Esophagus mucosa (tissue), 1 donor: ENCODE results near the gene C1orf105. TPM values are rescaled to one million over a fixed set of nuclear protein-coding genes. Genes with fewer than 3 reads are reported as not detected.

ENCODE experiments used
- ATAC-seq: fragments of 200-7000 bp; cut with Tn5 transposase; one replicate; pipeline ENCODE4 v1.9.1; 2020
- total RNA-seq: library from RNA; stranded (reverse); gene quantifications from one replicate; pipeline ENCODE4 v1.2.4, GENCODE V29; 2023
- donor health status: DM: yes; HTN: yes; CAD: no.

Gene C1orf105
- total RNA-seq, 1 donor from 2014 or later, result not detected

GRCh38 chr1:172460887-172461315 lies 40.4 kb downstream of the C1orf105 start:
- peak; percentile 54 for ATAC-seq

DNA sequence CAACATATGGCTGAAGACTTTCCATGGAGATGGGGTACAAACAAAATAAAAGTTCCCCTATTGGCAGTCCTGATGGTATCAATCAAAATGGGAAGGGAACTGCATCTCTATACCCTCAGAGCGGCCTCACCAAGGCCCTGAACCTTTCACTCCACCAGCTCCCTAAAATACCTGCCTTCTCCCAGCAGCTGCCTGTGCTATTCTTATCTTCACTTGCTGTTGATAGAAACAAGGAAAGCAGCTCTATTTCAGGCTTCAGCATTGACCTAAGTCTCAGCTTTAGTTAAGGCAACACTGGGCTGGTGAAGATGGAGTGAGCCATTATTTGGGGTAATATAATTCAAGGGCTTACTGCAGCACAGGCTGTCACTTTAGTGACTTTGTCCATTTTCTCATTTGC lies 45.1 kb downstream of the C1orf105 start:
- ATAC-seq, result no peak

- ATAC-seq, result peak; percentile 70
These were observed 46.4 kb downstream of the C1orf105 start for GRCh38 chr1:172466795-172467407.

DNA sequence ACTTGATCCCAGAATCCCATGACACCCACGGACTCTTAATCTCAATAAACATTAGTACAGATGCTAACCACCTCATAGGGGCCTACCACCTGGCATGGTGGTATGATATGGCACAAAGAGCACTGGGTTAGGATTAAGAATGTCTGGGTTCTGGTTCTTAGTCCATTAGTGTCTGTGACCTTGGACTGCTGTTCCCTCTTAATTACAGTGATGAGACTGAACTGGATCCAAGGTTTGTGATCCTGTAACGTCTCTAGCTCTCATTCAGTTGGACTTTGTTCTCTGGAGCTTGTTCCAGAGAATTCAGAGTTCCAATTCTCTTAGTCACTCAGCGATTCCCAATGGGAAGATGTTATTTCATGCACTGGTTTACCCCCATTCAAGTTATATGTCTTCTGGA lies 47.0 kb downstream of the C1orf105 start:
- no peak for ATAC-seq

GRCh38 chr1:172468296-172468695 lies 47.8 kb downstream of the C1orf105 start:
- no peak for ATAC-seq

DNA sequence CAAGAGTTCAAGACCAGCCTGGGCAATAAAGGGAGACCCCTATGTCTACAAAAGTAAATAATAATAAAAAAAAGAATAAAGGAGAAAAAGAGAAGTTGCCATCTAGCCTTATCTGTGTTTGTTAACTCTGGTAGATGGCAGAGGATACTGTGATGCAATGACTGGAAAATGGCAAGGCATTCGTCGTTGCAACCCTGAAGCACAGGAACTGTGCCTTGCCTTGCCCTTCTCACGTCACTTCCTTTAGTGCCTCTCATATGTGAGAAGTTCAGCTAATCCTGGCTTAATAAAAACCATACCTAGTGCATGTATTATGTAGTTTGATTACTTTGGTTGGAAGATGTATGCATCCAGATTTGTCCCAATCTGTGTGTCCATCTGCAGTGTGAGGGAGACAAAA lies 49.2 kb downstream of the C1orf105 start:
- ATAC-seq, result peak; percentile 60

DNA sequence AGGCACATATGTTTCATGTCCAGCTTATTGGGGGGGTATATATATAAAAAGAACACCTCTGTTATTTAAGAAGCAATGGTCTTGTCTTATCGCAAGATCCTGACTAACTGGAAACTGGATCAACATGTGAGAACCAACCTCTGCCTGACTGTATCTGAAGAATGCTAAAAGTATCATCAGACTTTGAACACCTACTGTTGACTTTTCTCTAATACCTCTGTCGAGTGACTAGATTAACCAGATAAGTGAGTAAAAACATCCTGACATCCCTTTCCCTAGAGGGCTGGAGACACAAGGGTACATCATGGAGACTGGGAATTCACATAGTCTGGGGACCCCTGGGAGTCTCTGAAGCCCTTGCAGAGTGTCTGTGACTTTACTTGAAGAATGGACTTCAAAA lies 49.7 kb downstream of the C1orf105 start:
- peak; percentile 52 for ATAC-seq

GRCh38 chr1:172471666-172472065 lies 51.2 kb downstream of the C1orf105 start:
- no peak for ATAC-seq

GRCh38 chr1:172472495-172472894 lies 52.0 kb downstream of the C1orf105 start:
- no peak for ATAC-seq

GRCh38 chr1:172473302-172473701 lies 52.8 kb downstream of the C1orf105 start:
- ATAC-seq, result no peak

- ATAC-seq, result no peak
These were observed 53.4 kb downstream of the C1orf105 start for GRCh38 chr1:172473842-172474241.

- ATAC-seq, result peak; percentile 97
These were observed 55.8 kb downstream of the C1orf105 start for GRCh38 chr1:172476218-172476811.

GRCh38 chr1:172477216-172477615 lies 56.7 kb downstream of the C1orf105 start:
- no peak for ATAC-seq

DNA sequence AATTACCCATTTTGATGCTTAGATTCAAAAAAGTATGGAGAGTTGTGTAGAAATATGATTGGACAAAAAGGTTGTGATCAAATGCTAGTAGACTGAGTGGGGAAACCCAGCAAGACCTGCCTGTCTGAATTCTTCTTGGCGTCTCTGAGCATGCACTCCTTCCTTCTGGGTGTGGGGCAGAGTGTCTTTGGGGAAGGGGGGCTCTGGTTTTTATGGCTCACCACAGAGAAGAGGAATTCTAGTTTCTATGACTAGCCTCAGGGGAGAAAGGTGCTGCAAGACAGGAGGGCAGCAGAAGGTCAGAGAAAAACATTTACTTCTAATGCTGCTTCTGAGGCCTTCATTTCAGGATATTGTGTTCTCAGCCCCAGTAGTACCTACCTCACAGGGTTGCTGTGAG lies 57.3 kb downstream of the C1orf105 start:
- ATAC-seq, result no peak

DNA sequence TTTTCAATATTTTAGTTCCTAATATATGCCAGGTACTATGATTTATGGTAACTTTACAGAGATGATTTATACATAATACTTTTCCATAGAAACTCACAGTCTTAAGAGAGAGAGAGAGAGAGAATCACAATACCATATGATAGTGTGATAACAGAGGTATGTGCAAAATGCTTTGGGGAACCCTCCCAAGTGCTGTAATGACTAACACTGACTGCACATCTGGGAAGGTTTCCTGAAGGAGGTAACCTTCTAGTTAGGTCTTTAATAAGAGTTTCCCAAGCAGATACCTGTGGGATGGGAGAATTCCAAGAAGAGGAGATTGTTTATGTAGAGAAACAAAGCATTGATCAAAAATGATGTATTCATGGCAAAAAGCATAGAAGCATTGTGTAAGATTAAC lies 58.0 kb downstream of the C1orf105 start:
- ATAC-seq, result no peak

- no peak for ATAC-seq
These were observed 59.9 kb downstream of the C1orf105 start for GRCh38 chr1:172480431-172480830.

DNA sequence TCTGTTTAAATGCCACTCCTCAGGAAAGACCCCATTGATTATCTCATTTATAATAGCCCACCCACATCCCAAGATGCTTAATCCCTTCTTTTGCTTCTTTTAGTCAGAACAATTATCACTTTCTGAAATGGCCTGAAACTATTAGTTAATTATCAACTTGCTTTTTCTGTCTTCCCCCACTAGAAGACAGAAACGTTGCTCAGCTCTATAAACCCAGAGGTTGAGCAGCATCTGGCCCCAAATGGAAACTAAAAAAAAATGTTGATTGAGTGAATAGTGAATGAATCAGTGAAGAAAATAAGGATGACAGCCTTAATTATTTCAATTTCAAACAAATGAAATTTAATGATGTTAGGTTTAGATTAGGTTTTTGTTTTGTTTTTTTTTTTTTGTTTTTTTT lies 61.6 kb downstream of the C1orf105 start:
- ATAC-seq, result no peak

DNA sequence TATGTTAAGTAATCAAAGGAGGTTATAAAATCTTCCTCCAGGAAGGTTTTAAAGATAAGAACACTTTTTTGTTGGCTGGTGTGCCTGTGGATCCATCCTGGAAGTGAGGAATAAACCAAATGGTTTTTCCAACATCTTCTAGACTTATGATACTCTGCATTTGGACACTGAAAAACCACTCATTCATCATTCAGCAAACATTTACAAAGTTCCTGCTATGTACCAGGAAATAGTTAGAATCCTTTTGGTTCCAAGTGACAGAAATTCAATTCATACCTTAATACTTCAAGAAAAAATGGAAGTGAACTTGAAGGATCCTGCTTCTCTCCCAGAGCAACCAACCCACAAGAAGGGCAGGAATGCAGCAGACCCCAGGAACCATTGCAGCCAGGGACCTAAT lies 63.0 kb downstream of the C1orf105 start:
- ATAC-seq, result no peak

GRCh38 chr1:172484252-172484651 lies 63.8 kb downstream of the C1orf105 start:
- ATAC-seq, result peak; percentile 82

- no peak for ATAC-seq
These were observed 65.1 kb downstream of the C1orf105 start for GRCh38 chr1:172485626-172486025.

DNA sequence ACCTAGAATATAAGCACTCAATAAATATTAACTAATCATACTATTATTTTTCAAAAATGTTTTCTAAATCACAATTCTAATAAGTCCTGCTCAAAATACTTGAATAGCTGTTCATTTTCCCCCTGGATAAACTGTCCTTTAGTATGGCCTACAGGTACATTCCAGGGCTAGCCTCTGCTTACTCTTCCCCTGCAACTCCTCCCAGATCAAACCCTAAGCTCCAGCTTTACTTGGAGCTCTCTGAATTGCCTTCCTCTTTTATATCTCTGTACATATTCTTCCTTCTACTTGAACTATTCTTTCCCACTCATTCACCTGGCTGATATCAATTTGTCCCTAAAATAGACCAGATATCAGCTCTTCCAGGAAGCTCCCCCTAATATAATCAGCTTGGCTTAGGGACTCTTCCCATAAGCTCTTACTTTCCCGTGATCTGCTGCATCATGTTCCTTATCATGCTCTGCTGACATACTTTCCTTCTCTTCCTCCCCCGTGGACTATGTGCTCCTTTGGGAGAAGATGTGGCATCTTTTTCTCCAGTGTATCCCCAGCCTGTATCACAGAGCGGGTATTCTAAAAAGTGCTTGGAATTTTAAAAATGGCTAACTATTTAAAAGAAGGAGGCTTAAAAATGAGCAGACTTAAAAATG lies 66.4 kb downstream of the C1orf105 start:
- no peak for ATAC-seq

GRCh38 chr1:172487550-172487949 lies 67.1 kb downstream of the C1orf105 start:
- no peak for ATAC-seq

DNA sequence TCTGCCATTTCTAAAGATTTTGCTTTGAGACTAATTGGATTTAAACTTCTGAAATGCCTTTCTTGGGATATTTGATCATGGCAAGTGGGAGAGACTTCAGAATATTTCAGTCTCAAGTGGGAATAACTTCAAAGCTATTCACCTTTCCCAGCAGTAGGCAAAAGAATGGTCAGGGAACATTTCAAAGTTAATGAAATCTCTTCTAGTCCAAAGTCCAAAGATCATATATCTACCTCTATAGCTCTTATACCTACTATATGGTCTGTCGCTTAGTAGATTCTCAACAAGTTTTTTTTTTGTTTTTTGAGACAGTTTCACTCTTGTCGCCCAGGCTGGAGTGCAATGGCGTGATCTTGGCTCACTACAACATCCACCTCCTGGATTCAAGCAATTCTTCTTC lies 67.9 kb downstream of the C1orf105 start:
- no peak for ATAC-seq

GRCh38 chr1:172489847-172490246 lies 69.4 kb downstream of the C1orf105 start:
- ATAC-seq, result no peak
